Karpas-422 (cell line): ENCODE measurements around the gene INPP1. TPM values are rescaled to one million over a fixed set of nuclear protein-coding genes. Genes with fewer than 3 reads are reported as not detected.

Source experiments
- DNase-seq: peaks from one replicate; pipeline ENCODE4 v3.0.0-alpha.2; 2015
- H2AFZ ChIP-seq: fragments of 200-600 bp; sonication (generic); 2 replicates; pipeline ENCODE4 v1.6.1; 2014; ENCODE audit warnings: antibody characterized with exemption, low read length, mixed read lengths
- H3K27ac ChIP-seq: fragments of 200-600 bp; sonication (generic); 2 replicates; pipeline ENCODE4 v1.5.1; 2014; ENCODE audit warnings: mild to moderate bottlenecking, low read length, moderate library complexity
- H3K27me3 ChIP-seq: fragments of 200-600 bp; sonication (generic); 2 replicates; pipeline ENCODE4 v1.6.1; 2014; ENCODE audit warnings: low read length, mixed read lengths
- H3K36me3 ChIP-seq: fragments of 200-600 bp; sonication (generic); 2 replicates; pipeline ENCODE4 v1.6.1; 2014; ENCODE audit warnings: low read length, mixed read lengths; ENCODE audit not compliant: insufficient read depth
- H3K4me1 ChIP-seq: fragments of 200-600 bp; sonication (generic); 2 replicates; pipeline ENCODE4 v1.6.1; 2014; ENCODE audit warnings: mild to moderate bottlenecking, low read length, mixed read lengths
- H3K4me2 ChIP-seq: fragments of 200-600 bp; sonication (generic); 2 replicates; pipeline ENCODE4 v1.6.1; 2014; ENCODE audit warnings: low read length, low read depth, mild to moderate bottlenecking; ENCODE audit not compliant: poor library complexity, severe bottlenecking
- H3K4me3 ChIP-seq: fragments of 200-600 bp; sonication (generic); 2 replicates; pipeline ENCODE4 v1.5.1; 2014; ENCODE audit warnings: mild to moderate bottlenecking, antibody characterized with exemption, low read length, mixed read lengths
- H3K79me2 ChIP-seq: fragments of 200-600 bp; sonication (generic); 2 replicates; pipeline ENCODE4 v1.6.1; 2014; ENCODE audit warnings: mild to moderate bottlenecking, low read length, mixed read lengths
- H3K9ac ChIP-seq: fragments of 200-600 bp; sonication (generic); 2 replicates; pipeline ENCODE4 v1.6.0; 2014; ENCODE audit warnings: low read length
- H3K9me2 ChIP-seq: fragments of 200-600 bp; sonication (generic), shearing (Covaris generic); replicated peaks from 2 replicates; pipeline ENCODE4 v1.6.0; 2014; ENCODE audit warnings: mild to moderate bottlenecking, low read length, moderate library complexity; ENCODE audit not compliant: insufficient read depth
- H3K9me3 ChIP-seq: fragments of 300-700, 200-600 bp; sonication (generic); 2 replicates; pipeline ENCODE4 v1.6.1; 2014; ENCODE audit warnings: low read length, mixed read lengths
- H4K20me1 ChIP-seq: fragments of 200-600 bp; sonication (generic); 2 replicates; pipeline ENCODE4 v1.6.1; 2014; ENCODE audit warnings: mild to moderate bottlenecking, antibody characterized with exemption, low read length, low read depth; ENCODE audit not compliant: insufficient read depth
- total RNA-seq: library from RNA; depleted of rRNA; stranded (reverse); fragments of >200 nt; shearing (Covaris generic); gene quantifications from 2 replicates; pipeline ENCODE4 v1.2.3, GENCODE V29; 2014; ENCODE audit warnings: low replicate concordance

The INPP1 gene
- total RNA-seq, 1 experiment from 2014 or later = 0.89 TPM

DNA sequence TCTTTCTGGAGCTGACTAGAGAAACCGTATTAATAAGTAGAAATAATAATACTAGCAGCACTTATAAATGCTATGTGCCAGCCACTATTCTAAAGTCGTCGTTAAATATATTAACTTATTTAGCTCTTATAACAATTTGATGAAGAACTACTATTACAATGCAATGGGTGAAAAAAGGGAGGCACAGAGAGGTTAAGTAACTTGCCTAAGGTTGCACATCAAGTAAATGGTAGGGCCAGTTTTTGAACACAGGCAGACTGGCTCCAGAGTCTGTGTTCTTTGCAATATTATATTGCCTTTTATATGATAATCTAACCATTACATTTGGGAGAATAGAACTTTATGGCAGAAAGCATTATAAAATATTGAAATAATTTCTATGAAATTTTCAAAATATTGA is 17.6 kb downstream of the INPP1 start:
- H3K4me1 ChIP-seq = peaks cover 3% of the 10 kb centered on the region
- no peak overlapping the region for H3K9ac ChIP-seq
- H3K4me2 ChIP-seq = no peak overlapping the region
- H4K20me1 ChIP-seq = no peaks in the 10 kb centered on the region
- no peak overlapping the region for H2AFZ ChIP-seq
- no peak overlapping the region for H3K27ac ChIP-seq
- H3K9me2 ChIP-seq = no peaks in the 10 kb centered on the region
- H3K79me2 ChIP-seq = no peaks in the 10 kb centered on the region
- DNase-seq = no peak
- no peak overlapping the region for H3K4me3 ChIP-seq
- H3K36me3 ChIP-seq = no peaks in the 10 kb centered on the region
- no peaks in the 10 kb centered on the region for H3K9me3 ChIP-seq
- H3K27me3 ChIP-seq = no peaks in the 10 kb centered on the region

DNA sequence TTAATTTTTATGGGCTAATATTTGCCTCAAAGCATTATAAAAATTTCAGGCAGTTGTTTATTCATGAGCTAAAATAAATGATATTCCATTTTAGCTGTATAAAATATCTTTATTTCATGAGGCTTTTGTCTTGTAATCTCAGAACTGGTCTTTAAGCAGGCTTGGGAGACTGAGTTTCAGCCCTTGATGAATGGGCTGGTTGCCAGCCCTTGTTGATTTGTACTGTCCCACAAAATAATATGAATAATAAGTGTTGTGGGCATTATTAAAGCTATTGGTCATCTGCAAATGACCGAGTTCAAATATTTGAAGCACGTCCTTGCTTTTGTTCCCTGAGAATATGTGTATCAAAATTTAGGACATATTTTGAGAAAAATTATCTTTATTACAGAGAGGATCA is 18.2 kb downstream of the INPP1 start:
- no peak overlapping the region for H3K4me2 ChIP-seq

DNA sequence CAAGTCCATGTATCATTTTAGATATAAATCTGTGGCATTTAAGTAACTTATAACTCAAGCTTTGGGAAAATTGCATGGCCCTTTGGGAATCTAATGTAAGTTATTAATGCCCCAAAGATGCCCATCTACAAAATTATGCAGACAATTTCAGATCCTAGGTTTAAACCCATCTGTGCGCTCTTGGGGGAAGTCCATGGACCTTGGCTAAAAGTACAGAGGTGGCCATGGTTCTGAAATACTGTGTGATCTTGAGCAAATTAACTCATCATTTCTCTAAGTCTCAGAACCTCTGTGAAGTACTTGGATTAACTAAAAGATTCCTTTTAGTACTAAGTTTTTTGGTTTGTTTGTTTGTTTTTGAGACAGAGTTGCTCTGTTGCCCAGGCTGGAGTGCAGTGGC is 19.5 kb downstream of the INPP1 start:
- no peaks in the 10 kb centered on the region for H3K9me3 ChIP-seq
- no peak overlapping the region for H3K9ac ChIP-seq
- no peak for DNase-seq
- H3K4me1 ChIP-seq = peaks cover 3% of the 10 kb centered on the region
- H3K9me2 ChIP-seq = no peaks in the 10 kb centered on the region
- no peaks in the 10 kb centered on the region for H3K27me3 ChIP-seq
- H3K4me2 ChIP-seq = no peak overlapping the region
- H3K79me2 ChIP-seq = no peaks in the 10 kb centered on the region
- H4K20me1 ChIP-seq = no peaks in the 10 kb centered on the region
- H3K27ac ChIP-seq = no peak overlapping the region
- no peak overlapping the region for H3K4me3 ChIP-seq
- no peak overlapping the region for H2AFZ ChIP-seq
- H3K36me3 ChIP-seq = no peaks in the 10 kb centered on the region

More for the DNA sequence above, 18.2 kb downstream of the INPP1 start:
- Histone ChIP-seq H3K27ac (no peak overlapping the region), H3K9me2 (no peaks in the 10 kb centered on the region), H3K9me3 (no peaks in the 10 kb centered on the region), H2AFZ (no peak overlapping the region), H3K9ac (no peak overlapping the region), H3K79me2 (no peaks in the 10 kb centered on the region), H3K27me3 (no peaks in the 10 kb centered on the region), H3K4me1 (peaks cover 3% of the 10 kb centered on the region), H3K4me3 (no peak overlapping the region), H4K20me1 (no peaks in the 10 kb centered on the region), H3K36me3 (no peaks in the 10 kb centered on the region)
- DNase-seq = no peak

DNA sequence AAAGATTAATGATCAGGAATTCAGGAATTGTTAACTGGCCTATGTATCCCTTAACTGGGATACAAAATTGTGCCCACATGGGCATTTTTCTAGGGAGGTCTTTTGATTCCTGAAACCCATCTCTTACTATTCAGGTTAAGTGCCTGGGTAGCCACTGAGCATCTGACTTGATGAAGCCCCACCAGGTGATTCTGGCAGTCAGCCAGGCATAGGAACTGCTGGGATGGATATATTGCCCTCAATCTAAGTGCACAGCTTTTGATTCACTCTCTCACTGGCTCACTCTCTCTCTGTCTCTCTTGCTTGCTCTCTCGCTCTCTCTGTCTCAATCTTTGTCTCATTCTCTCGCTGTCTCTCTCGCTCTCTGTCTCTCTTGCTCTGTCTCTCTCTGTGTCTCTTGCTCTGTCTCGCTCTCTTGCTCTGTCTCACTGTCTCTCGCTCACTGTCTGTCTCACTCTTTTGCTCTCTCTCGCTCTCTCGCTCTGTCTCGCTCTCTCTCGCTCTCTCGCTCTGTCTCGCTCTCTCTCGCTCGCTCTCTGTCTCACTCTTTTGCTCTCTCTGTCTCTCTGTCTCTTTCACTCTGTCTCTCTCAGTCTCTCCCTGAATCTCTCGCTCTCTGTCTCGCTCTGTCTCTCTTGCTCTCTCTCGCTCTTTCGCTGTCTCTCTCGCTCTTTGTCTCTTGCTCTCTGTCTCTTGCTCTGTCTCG is 22.3 kb downstream of the INPP1 start:
- Histone ChIP-seq H3K9me2 (no peaks in the 10 kb centered on the region), H3K4me1 (no peaks in the 10 kb centered on the region), H3K9me3 (no peaks in the 10 kb centered on the region), H3K79me2 (no peaks in the 10 kb centered on the region), H3K9ac (no peak overlapping the region), H3K4me3 (no peak overlapping the region), H3K36me3 (no peaks in the 10 kb centered on the region), H4K20me1 (no peaks in the 10 kb centered on the region), H2AFZ (no peak overlapping the region), H3K27ac (no peak overlapping the region), H3K27me3 (no peaks in the 10 kb centered on the region), H3K4me2 (no peak overlapping the region)
- no peak for DNase-seq

DNA sequence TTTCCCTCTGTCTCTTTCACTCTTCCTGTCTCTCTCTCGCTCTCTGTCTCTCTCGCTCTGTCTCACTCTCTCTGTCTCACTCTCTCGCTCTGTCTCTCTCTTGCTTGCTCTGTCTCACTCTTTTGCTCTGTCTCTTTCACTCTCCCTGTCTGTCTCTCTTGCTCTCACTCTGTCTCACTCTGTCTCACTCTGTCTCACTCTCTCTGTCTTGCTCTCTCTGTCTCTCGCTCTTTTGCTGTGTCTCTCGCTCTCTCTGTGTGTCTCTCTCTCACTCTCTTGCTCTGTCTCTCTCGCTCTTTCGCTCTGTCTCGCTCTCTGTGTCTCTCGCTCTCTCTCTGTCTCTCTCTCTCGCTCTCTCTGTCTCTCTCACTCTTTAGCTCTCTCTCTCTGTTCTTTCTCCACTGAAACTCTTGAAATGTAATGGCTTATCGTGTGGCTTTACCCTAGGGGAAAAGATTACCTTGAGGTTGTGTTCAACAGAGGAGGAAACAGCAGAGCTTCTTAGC is 22.9 kb downstream of the INPP1 start:
- Histone ChIP-seq H3K27ac (no peak overlapping the region), H3K27me3 (no peaks in the 10 kb centered on the region), H3K4me1 (no peaks in the 10 kb centered on the region), H3K9me3 (no peaks in the 10 kb centered on the region), H4K20me1 (no peaks in the 10 kb centered on the region), H3K4me3 (no peak overlapping the region), H3K9me2 (no peaks in the 10 kb centered on the region), H3K79me2 (no peaks in the 10 kb centered on the region), H3K4me2 (no peak overlapping the region), H3K9ac (no peak overlapping the region), H2AFZ (no peak overlapping the region), H3K36me3 (no peaks in the 10 kb centered on the region)
- DNase-seq = no peak

DNA sequence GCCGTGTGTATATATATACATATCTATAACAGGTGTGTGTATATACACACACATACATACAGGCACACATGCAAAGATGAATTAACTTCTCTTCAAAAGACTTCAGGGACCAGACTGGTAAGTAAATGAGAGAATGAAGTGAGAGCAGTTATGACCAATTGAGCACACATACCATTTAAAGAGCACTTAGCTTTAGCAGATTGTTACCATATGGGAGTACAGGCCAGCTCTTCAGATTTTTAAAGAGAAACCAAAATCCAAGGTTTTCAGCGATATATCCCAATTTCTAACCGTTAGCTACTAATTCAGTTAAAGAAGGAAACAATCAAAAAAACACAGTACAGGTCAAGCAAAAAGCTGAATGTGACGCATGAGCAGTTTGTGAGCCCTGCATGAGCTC is 23.7 kb downstream of the INPP1 start:
- Histone ChIP-seq H3K27me3 (no peaks in the 10 kb centered on the region), H4K20me1 (no peaks in the 10 kb centered on the region), H3K79me2 (no peaks in the 10 kb centered on the region), H3K4me2 (no peak overlapping the region), H3K4me3 (no peak overlapping the region), H2AFZ (no peak overlapping the region), H3K9me2 (no peaks in the 10 kb centered on the region), H3K4me1 (no peaks in the 10 kb centered on the region), H3K9me3 (no peaks in the 10 kb centered on the region), H3K36me3 (no peaks in the 10 kb centered on the region), H3K27ac (no peak overlapping the region), H3K9ac (no peak overlapping the region)
- no peak for DNase-seq

DNA sequence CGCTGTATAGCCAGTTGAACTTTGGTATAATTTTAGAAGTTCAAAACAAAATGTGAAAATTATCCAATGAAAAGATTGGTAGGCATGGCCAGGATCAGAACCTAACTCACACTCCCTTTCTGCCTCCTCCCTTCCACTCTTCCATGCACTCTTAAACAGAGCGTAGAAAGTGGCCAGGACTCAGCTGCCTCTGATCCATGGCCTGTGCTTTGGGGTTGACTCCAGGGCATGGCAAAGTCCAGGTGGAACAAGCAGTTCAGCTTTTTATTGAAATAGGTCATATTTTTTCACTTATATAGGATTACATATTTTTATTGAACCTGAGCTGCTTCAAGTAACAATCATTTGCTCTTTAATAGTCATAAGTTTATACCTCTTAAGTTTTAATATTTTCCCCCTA is 26.2 kb downstream of the INPP1 start:
- Histone ChIP-seq H3K4me2 (no peak overlapping the region), H3K27ac (no peak overlapping the region), H4K20me1 (no peaks in the 10 kb centered on the region), H3K4me1 (no peaks in the 10 kb centered on the region), H3K9ac (no peak overlapping the region), H3K9me3 (no peaks in the 10 kb centered on the region), H3K27me3 (no peaks in the 10 kb centered on the region), H3K4me3 (no peak overlapping the region), H3K79me2 (no peaks in the 10 kb centered on the region), H2AFZ (no peak overlapping the region), H3K9me2 (no peaks in the 10 kb centered on the region), H3K36me3 (no peaks in the 10 kb centered on the region)
- DNase-seq = no peak

DNA sequence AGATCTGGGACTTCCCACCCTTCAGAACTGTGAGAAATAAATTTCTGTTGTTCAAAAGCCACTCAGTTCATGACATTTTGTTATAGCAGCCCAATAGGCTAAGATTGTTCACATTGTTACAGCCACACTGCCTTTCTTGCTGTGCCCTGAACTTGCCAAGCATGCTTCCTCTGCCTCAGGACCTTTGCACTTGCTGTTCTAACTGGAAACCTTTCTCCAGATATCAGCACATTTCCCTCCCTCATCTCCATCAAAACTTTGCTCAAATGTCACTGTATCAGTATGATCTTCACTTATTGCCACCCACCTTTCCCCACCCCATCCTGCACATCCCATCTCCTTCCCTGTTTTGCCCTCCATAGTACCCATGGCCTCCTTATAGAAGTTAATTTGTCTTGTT is 32.7 kb downstream of the INPP1 start:
- Histone ChIP-seq H3K27me3 (no peaks in the 10 kb centered on the region), H2AFZ (no peak overlapping the region), H3K4me3 (no peak overlapping the region), H3K9me3 (no peaks in the 10 kb centered on the region), H3K27ac (no peak overlapping the region), H3K4me1 (no peaks in the 10 kb centered on the region), H3K79me2 (no peaks in the 10 kb centered on the region), H3K4me2 (no peak overlapping the region), H3K9me2 (no peaks in the 10 kb centered on the region), H3K9ac (no peak overlapping the region), H4K20me1 (no peaks in the 10 kb centered on the region), H3K36me3 (no peaks in the 10 kb centered on the region)
- DNase-seq = no peak
